Endodermal cell (in vitro differentiated cells): ENCODE data around the gene SRP72. TPM values are rescaled to one million over a fixed set of nuclear protein-coding genes. Genes with fewer than 3 reads are reported as not detected.
A peak's percentile ranks its signal among the peaks of the same experiment; 100 is the strongest.

ENCODE experiments used
- DNase-seq: peaks from one replicate; pipeline ENCODE4 v3.0.0-alpha.2; 2017
- H3K27ac ChIP-seq: 2 replicates; pipeline ENCODE4 v1.5.1; 2013; ENCODE audit warnings: mild to moderate bottlenecking, low read depth, low read length, moderate library complexity
- H3K27me3 ChIP-seq: 2 replicates; pipeline ENCODE4 v1.6.1; 2013; ENCODE audit warnings: mild to moderate bottlenecking, low read length, moderate library complexity; ENCODE audit not compliant: insufficient read depth, control insufficient read depth, poor library complexity, severe bottlenecking
- H3K36me3 ChIP-seq: 2 replicates; pipeline ENCODE4 v1.7.0; 2013; ENCODE audit warnings: mild to moderate bottlenecking, low read length, moderate library complexity; ENCODE audit not compliant: control insufficient read depth, insufficient read depth
- H3K4me1 ChIP-seq: one replicate; pipeline ENCODE4 v1.7.0; 2013; ENCODE audit warnings: low read length; ENCODE audit not compliant: control insufficient read depth, insufficient read depth
- H3K4me3 ChIP-seq: 2 replicates; pipeline ENCODE4 v1.5.1; 2013; ENCODE audit warnings: mild to moderate bottlenecking, low read length, moderate library complexity
- H3K9ac ChIP-seq: 2 replicates; pipeline ENCODE4 v1.6.1; 2013; ENCODE audit warnings: mild to moderate bottlenecking, low read length, moderate library complexity; ENCODE audit not compliant: poor library complexity, severe bottlenecking; ENCODE audit errors: extremely low read depth
- H3K9me3 ChIP-seq: 2 replicates; pipeline ENCODE4 v1.6.1; 2013; ENCODE audit warnings: mild to moderate bottlenecking, low read length, moderate library complexity; ENCODE audit not compliant: control insufficient read depth
- H3K27ac Mint-ChIP-seq: 2 replicates; pipeline ENCODE4 v1.8.0; 2020; ENCODE audit warnings: mixed read lengths
- H3K27me3 Mint-ChIP-seq: 2 replicates; pipeline ENCODE4 v1.8.0; 2021; ENCODE audit warnings: mild to moderate bottlenecking, mixed read lengths; ENCODE audit not compliant: insufficient read depth
- H3K36me3 Mint-ChIP-seq: 2 replicates; pipeline ENCODE4 v1.8.0; 2020; ENCODE audit warnings: low read depth, mixed read lengths
- H3K4me1 Mint-ChIP-seq: 2 replicates; pipeline ENCODE4 v1.8.0; 2020; ENCODE audit warnings: mixed read lengths
- H3K4me3 Mint-ChIP-seq: 2 replicates; pipeline ENCODE4 v1.8.0; 2020; ENCODE audit warnings: mild to moderate bottlenecking, moderate library complexity, mixed read lengths
- H3K9me3 Mint-ChIP-seq: 2 replicates; pipeline ENCODE4 v1.8.0; 2020; ENCODE audit warnings: mild to moderate bottlenecking, mixed read lengths
- CTCF ChIP-seq: fragments of 200-600 bp; sonication (generic); conservative IDR thresholded peaks from 2 replicates; pipeline ENCODE4 v1.5.0; 2021; ENCODE audit warnings: antibody characterized with exemption, mild to moderate bottlenecking
- WGBS, 2 experiments: methylation state at CpG; one replicate each; pipeline versions ENCODE4 v1.1.5 to v1.1.7; 2013; ENCODE audit warnings: missing lambda C conversion rate in 2 of 2, mixed read lengths in 1 of 2; ENCODE audit not compliant: insufficient coverage in 1 of 2, insufficient read length in 1 of 2; 5-methylcytosine and 5-hydroxymethylcytosine counted together
- total RNA-seq, 2 donors: library from RNA; stranded (reverse); fragmentation: NEBNext Ultra II Directional in 1 of 2; extraction: Animal tissue kit (Norgen Biotek cat#: 25700) in 1 of 2; gene quantifications; 2 replicates in 1 of 2; 3 replicates in 1 of 2; pipeline ENCODE4 v1.2.1, GENCODE V29; 2021

The SRP72 gene
- total RNA-seq, 2 donors from 2014 or later = 123 to 134 TPM

GRCh38 chr4:56427179-56427578 is 40.2 kb upstream of the SRP72 start:
- peaks cover 8% of the 10 kb centered on the region for H3K4me1 Mint-ChIP-seq

GRCh38 chr4:56430203-56430602 is 37.2 kb upstream of the SRP72 start:
- Histone ChIP-seq H3K4me3 (no peak overlapping the region), H3K27me3 (no peaks in the 10 kb centered on the region), H3K9me3 (peaks cover 10% of the 10 kb centered on the region), H3K27ac (no peak overlapping the region), H3K36me3 (peaks cover 6% of the 10 kb centered on the region), H3K9ac (no peak overlapping the region), H3K4me1 (no peaks in the 10 kb centered on the region)
- Mint-ChIP-seq H3K4me1 (peaks cover 18% of the 10 kb centered on the region), H3K27me3 (no peaks in the 10 kb centered on the region), H3K36me3 (peaks cover 15% of the 10 kb centered on the region), H3K27ac (no peak overlapping the region), H3K4me3 (no peak overlapping the region), H3K9me3 (peaks cover 2% of the 10 kb centered on the region)
- 95% methylated on average over 2 of the region's 2 CpGs; no CpG with 5 or more reads in 1 of the 2 experiments for WGBS, 2 experiments
- DNase-seq = no peak
- TF ChIP-seq CTCF = no peak

More at GRCh38 chr4:56427179-56427578, 40.2 kb upstream of the SRP72 start:
- Histone ChIP-seq H3K27me3 (no peaks in the 10 kb centered on the region), H3K9me3 (peaks cover 10% of the 10 kb centered on the region), H3K4me1 (no peaks in the 10 kb centered on the region), H3K27ac (no peak overlapping the region), H3K4me3 (no peak overlapping the region), H3K36me3 (peaks cover 6% of the 10 kb centered on the region), H3K9ac (no peak overlapping the region)
- no peak for DNase-seq
- Mint-ChIP-seq H3K27ac (no peak overlapping the region), H3K9me3 (peaks cover 2% of the 10 kb centered on the region), H3K36me3 (peaks cover 15% of the 10 kb centered on the region), H3K27me3 (no peaks in the 10 kb centered on the region), H3K4me3 (no peak overlapping the region)
- no peak for TF ChIP-seq CTCF
- WGBS, 2 experiments = 100% methylated on average over 1 of the region's 1 CpG

- Histone ChIP-seq H3K36me3 (no peaks in the 10 kb centered on the region), H3K9me3 (no peaks in the 10 kb centered on the region), H3K27me3 (no peaks in the 10 kb centered on the region), H3K9ac (peak overlapping the region; percentile 81), H3K4me1 (no peaks in the 10 kb centered on the region), H3K27ac (no peak overlapping the region), H3K4me3 (peak overlapping the region; percentile 99)
- Mint-ChIP-seq H3K4me3 (peak overlapping the region; percentile 90), H3K27me3 (no peaks in the 10 kb centered on the region), H3K27ac (no peak overlapping the region), H3K36me3 (no peaks in the 10 kb centered on the region), H3K4me1 (peaks cover 18% of the 10 kb centered on the region), H3K9me3 (no peaks in the 10 kb centered on the region)
- no peak for DNase-seq
- no peak for TF ChIP-seq CTCF
Measured at GRCh38 chr4:56433280-56433679, 34.1 kb upstream of the SRP72 start.
